WTC11 (cell line): ENCODE measurements around the gene ATP8B3.

Experiments used
- CREB1 ChIP-seq: sonication (generic); formaldehyde crosslinking; IDR thresholded peaks from 2 replicates; pipeline ENCODE4 v1.8.0; 2023; ENCODE audit warnings: mild to moderate bottlenecking, missing genetic modification reagents
- ELF4 ChIP-seq: sonication (generic); formaldehyde crosslinking; IDR thresholded peaks from 2 replicates; pipeline ENCODE4 v1.8.1; 2022; ENCODE audit warnings: low read depth, mild to moderate bottlenecking, moderate library complexity, missing genetic modification reagents
- ESRRA ChIP-seq: sonication (generic); formaldehyde crosslinking; IDR thresholded peaks from 2 replicates; pipeline ENCODE4 v1.8.1; 2022; ENCODE audit warnings: mild to moderate bottlenecking, missing genetic modification reagents, borderline replicate concordance
- FOXK1 ChIP-seq: sonication (generic); formaldehyde crosslinking; IDR thresholded peaks from 2 replicates; pipeline ENCODE4 v1.8.0; 2022; ENCODE audit warnings: mild to moderate bottlenecking, moderate library complexity, missing genetic modification reagents
- SP1 ChIP-seq: sonication (generic); formaldehyde crosslinking; conservative IDR thresholded peaks from 2 replicates; pipeline ENCODE4 v1.8.1; 2022; ENCODE audit warnings: missing genetic modification reagents
- TF ChIP-seq, protein P1 (sequence below): fragments of 200-600 bp; IDR thresholded peaks from 2 replicates; pipeline ENCODE4 v1.8.0; 2022; ENCODE audit warnings: antibody characterized with exemption
- TF ChIP-seq, protein P2 (sequence below): sonication (generic); formaldehyde crosslinking; IDR thresholded peaks from 2 replicates; pipeline ENCODE4 v1.8.1; 2022; ENCODE audit warnings: low read depth, mild to moderate bottlenecking, moderate library complexity, missing genetic modification reagents, borderline replicate concordance
- TF ChIP-seq, protein P3 (sequence below): sonication (generic); formaldehyde crosslinking; IDR thresholded peaks from 2 replicates; pipeline ENCODE4 v1.8.1; 2023; ENCODE audit warnings: mild to moderate bottlenecking, missing genetic modification reagents
- TF ChIP-seq, protein P4 (sequence below): sonication (generic); formaldehyde crosslinking; IDR thresholded peaks from 2 replicates; pipeline ENCODE4 v1.8.0; 2022; ENCODE audit warnings: mild to moderate bottlenecking, missing genetic modification reagents
- TF ChIP-seq, protein P5 (sequence below): sonication (generic); formaldehyde crosslinking; IDR thresholded peaks from 2 replicates; pipeline ENCODE4 v1.8.0; 2022; ENCODE audit warnings: mild to moderate bottlenecking, missing genetic modification reagents

DNA sequence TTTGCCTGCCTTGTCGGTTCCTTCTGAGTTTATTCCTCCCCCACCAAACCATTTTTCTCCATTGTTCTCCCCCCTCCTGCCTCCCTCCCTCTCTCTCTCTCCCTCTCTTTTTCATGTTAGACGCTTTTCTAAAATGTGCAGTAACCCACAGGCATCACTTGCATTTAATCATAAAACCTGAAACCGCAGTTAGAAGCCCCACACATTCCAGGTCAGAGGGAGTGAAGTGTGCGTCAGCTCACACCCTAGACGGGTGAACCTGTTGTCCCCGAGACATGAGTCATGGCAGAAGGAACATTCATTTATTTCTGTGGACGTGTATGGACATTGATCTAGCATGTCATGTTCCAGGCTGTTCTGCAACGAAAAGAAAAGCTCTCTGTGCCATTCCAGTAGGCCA, 38.9 kb downstream of the ATP8B3 start:
- TF ChIP-seq, protein P1, sequence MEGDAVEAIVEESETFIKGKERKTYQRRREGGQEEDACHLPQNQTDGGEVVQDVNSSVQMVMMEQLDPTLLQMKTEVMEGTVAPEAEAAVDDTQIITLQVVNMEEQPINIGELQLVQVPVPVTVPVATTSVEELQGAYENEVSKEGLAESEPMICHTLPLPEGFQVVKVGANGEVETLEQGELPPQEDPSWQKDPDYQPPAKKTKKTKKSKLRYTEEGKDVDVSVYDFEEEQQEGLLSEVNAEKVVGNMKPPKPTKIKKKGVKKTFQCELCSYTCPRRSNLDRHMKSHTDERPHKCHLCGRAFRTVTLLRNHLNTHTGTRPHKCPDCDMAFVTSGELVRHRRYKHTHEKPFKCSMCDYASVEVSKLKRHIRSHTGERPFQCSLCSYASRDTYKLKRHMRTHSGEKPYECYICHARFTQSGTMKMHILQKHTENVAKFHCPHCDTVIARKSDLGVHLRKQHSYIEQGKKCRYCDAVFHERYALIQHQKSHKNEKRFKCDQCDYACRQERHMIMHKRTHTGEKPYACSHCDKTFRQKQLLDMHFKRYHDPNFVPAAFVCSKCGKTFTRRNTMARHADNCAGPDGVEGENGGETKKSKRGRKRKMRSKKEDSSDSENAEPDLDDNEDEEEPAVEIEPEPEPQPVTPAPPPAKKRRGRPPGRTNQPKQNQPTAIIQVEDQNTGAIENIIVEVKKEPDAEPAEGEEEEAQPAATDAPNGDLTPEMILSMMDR: no peak
- no peak for TF ChIP-seq ESRRA
- TF ChIP-seq, protein P2, sequence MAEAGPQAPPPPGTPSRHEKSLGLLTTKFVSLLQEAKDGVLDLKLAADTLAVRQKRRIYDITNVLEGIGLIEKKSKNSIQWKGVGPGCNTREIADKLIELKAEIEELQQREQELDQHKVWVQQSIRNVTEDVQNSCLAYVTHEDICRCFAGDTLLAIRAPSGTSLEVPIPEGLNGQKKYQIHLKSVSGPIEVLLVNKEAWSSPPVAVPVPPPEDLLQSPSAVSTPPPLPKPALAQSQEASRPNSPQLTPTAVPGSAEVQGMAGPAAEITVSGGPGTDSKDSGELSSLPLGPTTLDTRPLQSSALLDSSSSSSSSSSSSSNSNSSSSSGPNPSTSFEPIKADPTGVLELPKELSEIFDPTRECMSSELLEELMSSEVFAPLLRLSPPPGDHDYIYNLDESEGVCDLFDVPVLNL: no peak
- TF ChIP-seq, protein P3, sequence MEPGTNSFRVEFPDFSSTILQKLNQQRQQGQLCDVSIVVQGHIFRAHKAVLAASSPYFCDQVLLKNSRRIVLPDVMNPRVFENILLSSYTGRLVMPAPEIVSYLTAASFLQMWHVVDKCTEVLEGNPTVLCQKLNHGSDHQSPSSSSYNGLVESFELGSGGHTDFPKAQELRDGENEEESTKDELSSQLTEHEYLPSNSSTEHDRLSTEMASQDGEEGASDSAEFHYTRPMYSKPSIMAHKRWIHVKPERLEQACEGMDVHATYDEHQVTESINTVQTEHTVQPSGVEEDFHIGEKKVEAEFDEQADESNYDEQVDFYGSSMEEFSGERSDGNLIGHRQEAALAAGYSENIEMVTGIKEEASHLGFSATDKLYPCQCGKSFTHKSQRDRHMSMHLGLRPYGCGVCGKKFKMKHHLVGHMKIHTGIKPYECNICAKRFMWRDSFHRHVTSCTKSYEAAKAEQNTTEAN: no peak
- TF ChIP-seq CREB1 (CRISPR knock-in tag): no peak
- no peak for TF ChIP-seq SP1 (CRISPR knock-in tag)
- TF ChIP-seq, protein P4, sequence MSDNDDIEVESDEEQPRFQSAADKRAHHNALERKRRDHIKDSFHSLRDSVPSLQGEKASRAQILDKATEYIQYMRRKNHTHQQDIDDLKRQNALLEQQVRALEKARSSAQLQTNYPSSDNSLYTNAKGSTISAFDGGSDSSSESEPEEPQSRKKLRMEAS (CRISPR knock-in tag): no peak
- TF ChIP-seq ELF4 (CRISPR knock-in tag): no peak
- TF ChIP-seq, protein P5, sequence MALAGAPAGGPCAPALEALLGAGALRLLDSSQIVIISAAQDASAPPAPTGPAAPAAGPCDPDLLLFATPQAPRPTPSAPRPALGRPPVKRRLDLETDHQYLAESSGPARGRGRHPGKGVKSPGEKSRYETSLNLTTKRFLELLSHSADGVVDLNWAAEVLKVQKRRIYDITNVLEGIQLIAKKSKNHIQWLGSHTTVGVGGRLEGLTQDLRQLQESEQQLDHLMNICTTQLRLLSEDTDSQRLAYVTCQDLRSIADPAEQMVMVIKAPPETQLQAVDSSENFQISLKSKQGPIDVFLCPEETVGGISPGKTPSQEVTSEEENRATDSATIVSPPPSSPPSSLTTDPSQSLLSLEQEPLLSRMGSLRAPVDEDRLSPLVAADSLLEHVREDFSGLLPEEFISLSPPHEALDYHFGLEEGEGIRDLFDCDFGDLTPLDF (CRISPR knock-in tag): no peak
- TF ChIP-seq FOXK1: no peak
